ENCODE measurements around the gene TBXT.
"Not testable (repeated sequence)": the region's sequence is repeated elsewhere in the genome, so short reads cannot be mapped to it uniquely, and the experiment has no call there.

Gene TBXT, protein sequence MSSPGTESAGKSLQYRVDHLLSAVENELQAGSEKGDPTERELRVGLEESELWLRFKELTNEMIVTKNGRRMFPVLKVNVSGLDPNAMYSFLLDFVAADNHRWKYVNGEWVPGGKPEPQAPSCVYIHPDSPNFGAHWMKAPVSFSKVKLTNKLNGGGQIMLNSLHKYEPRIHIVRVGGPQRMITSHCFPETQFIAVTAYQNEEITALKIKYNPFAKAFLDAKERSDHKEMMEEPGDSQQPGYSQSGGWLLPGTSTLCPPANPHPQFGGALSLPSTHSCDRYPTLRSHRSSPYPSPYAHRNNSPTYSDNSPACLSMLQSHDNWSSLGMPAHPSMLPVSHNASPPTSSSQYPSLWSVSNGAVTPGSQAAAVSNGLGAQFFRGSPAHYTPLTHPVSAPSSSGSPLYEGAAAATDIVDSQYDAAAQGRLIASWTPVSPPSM

DNA sequence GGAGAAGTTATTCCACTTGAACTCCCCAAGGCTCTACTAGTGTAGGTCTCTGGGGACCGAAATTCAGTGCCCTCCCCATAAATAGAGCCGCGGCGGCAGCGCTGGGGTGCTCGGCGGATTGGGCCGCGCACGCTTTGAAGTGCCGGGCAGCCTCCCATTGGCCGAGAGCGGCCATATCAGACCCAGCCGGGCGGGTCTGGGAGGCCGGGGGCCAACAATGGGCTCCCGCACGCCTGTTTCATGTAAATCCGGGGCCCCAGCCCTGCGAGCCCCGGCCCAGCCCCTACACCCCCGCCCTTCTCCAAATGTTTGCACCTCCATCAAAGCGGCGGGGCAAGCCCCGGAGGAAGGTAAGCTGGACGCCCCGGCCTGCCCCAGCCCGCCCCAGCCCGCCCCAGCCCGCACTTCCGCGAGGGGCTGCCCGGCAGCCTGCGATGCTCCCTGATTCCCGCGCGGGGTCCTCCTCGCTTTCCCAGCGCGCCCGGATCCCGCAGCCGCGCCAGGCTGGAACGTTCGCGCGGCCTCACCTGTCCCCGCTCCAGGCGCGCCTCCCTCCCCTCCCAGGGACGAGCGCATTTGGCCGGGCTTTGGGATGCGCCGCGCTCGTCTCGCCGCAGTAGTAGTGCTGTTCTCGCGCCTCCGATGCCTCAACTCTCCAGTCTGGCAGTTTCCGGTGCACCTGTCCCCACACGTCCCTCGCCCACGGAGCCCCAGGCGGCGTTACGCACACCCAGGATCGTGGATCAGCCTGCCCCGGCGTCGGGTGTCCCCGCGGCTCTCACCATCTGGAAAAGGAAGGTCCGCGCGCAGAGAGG is at the start of gene TBXT:
TSS of gene TBXT (minus strand) at position 51 of the 815 bp plus-strand sequence. CDS start 260 bp downstream, outside the sequence.
- DNase-seq = no peak

DNA sequence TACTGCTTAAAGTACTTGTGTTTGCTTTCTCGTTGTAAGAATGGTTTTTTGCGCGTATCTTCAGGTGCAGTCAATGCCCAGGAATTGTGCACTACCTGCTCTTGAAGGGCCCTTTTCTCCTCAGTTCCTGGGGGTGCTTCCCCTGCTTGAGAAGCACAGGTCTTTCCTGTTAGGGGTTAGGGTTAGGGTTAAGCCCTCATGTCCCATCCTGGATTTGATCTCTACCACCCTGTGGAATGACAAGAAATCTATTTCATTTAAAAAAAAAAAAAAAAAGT is 39.6 kb upstream of the TBXT start:
- no peak for DNase-seq

DNA sequence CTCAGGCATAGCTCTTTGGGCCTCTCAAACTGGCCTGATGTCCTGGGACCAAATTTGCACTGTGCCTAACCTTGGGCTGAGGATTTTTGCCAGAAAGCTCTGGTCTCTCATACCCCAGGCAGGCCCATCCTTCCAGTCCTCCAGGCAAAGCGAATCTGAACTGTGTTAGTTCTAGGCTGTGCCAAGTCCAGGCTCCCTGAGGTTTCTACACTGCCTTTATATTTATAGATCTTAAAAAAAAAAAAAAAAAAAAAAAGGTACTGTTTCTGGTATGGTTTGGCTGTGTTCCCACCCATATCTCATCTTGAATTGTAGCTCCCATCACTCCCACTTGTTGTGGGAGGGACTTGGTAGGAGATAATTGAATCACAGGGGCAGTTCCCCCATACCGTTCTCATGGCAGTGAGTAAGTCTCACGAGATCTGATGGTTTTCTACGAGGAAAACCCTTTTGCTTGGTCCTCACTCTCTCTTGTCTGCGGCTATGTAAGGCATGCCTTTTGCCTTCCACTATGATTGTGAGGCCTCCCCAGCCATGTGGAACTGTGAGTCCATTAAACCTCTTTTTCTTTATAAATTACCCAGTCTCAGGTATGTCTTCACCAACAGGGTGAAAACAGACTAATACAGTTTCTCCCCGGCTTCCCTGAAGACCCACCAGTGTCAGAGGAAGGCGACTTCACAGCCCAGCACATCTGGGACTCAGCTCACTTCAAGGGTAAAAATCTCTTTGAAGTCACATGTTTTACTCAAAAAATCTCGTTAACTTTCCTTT is 39.0 kb upstream of the TBXT start:
- no peak for DNase-seq

DNA sequence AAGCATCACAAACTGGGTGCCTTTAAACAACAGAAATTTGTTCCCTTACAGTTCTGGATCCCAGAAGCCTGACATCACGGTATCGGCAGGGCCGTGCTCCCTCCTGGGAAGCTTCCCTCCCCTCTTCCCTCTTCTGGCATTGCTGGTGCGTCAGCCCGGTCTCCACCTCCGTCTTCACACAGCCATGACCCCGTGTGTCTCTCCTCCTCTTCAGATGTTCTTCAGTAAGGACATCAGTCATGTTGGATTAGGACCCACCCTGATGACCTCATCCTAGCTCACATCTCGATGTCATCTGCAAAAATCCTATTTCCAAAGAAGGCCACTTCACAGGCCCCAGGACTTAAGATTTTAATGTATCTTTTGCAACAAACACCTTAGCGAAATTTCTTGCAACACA is 38.4 kb upstream of the TBXT start:
- DNase-seq = no peak

DNA sequence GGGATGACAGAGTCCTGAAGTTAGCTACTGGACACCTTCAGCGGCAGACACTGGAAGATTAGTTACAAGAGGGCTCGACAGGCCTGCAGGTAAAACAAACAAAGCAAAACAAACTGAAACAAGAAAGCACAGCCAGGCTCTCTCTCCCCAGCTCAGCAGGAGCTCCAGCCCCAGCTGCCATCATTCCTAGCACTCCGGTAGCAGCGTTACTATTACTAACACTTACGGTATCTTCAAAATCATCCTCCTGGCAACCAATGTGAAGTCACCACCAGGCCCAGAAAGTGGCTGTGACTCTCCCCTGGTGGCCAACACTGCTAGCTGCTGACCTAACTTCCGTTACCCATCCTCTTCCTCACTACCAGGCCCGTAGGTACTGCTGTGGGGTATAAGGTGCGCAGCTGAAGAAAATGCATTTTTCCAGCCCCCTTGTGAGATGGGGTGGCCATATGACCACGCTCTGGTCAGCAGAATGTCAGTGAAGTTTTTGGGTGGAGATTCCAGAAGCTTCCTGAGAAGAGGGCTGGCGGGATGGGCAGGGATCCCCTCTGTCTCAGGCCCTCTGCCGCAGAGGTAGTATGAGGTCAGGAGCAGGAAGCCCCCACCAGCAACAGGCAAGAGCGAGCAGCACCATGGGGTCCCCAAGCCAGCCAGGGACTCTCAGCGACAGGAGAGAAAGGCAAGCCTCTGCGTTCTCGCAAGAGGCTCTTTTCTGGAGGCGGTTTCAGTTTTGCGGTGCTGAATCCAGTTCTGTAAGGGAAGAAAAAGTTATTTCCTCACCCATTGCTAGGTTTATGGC is 37.4 kb upstream of the TBXT start:
- no peak for DNase-seq

DNA sequence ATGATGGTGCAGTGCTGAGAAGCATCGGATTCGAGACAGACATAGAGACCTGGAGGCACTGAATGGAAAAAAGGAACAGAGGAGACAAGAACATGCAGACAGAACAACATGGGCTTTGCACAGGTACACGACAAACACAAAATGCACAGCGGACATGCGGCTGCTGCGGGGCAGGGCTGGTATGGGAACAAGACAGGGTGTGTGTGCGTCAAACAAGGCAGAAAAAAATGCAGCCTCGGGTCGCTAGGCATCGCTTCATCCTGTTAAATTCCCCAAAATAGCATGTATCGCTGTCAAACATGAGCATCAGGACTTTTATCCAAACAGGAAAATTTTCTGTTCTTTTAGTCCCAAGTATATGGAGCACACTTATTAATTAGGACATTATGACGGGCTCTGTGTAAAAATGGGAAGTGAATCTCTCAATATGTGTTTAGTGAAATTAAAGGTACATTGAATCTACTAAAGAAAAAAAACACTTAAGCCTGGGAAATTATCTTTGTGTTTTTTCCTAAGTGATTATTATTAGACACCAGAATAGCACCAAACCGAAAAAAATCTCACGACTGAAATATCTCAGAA is 36.1 kb upstream of the TBXT start:
- no peak for DNase-seq

DNA sequence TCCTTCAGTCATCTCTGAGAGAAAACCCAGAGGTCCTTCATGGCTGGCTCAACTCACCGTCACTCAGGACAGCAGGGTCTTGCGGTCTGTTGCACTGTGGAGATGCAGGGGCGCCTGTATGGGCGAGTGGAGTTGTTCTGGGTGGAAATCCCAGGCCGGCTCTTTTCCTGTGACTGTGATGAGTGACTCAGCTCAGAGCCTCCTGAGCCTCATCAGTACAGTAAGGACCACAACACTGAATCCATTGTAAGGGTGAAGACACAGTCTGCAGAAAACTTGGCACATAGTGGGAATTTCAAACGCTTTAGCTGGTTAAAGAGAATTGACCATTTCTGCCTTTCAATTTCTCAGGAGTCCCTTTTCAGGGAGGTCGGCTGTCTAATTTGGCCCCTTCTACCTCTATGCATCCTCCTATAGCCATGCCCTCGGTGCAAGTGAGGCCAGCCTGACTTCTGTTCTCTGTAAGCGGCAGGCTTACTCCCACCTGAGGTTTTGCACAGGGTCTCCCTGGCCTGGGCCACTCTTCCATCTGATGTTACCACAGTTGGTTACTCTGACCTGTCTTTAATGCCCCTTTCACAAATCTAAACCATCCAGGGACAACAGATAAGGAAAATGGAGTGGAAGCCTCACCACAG is 35.5 kb upstream of the TBXT start:
- no peak for DNase-seq

DNA sequence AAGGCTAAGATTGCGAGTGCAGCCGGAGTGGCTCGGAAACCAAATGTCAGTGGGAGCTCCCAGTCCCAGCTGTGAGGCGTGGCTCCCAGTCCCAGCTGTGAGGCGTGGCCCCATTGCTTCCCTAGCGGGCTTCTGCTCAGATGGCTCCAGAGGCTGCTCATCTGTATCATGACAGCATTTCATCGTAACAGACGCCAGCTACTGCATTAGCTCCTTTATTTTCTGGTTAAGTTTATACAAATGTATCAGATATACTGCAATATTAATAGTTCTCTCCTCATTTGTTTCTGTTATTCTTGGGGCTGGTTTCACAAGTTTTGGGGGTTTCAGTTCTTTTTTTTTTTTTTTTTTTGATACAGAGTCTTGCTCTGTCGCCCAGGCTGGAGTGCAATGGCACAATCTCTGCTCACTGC is 34.7 kb upstream of the TBXT start:
- no peak for DNase-seq

DNA sequence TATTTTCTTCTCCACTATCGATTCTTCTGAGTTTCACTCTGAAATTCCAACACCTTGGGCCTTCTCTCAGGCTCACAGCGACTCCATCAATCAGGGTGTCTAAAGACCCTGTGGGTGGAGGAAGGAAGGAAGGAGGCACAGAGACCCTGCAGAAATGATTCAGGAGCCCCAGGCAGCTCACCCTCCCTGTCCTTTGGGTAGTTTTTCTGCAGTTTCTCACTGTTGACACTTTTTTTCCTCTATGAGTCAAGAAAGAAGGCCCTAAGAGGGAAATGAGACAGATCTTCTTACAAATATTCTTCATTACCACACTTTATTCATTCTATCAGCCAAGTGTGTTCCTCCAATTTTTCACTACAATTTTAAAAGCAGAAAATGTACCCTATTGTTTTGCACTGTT is 34.2 kb upstream of the TBXT start:
- no peak for DNase-seq

DNA sequence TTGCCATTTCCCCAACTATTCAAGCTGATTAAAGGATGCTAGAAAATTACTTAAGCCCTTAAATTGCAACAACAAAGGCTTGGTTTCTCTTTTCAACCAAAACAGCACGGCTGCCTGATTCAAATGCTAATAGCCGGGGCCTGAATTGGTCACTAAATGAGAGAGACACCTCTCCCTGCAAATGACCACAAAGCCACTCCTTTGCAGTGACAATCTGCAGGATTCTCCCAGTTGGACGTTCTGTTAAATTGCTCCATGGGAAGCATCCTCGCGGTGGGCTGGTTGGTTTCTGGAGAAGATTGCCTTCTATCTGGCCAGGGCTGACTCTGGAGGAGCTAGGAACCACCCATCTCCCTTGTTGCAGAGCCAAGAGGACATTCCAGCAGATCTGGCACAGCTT is 29.7 kb upstream of the TBXT start:
- no peak for DNase-seq

DNA sequence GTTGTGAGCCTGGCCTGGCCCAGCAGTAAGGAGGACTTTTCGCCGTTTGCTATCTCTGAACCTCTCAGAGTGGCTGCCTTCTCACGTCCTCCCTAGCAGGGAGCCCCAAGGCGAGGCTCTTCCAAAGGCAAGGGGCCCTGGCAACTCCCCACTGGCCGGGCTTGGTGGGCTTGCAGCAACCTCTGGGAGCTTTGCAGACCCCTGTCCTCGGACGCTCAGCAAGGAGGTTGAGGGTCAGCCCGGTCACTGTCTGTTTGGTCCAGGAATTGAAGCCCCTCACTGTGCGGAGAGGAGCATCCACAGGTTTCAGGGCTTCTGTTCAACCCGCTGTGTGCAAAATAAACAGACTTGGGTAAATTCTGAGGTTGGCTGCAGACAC is 28.2 kb upstream of the TBXT start:
- DNase-seq = no peak

DNA sequence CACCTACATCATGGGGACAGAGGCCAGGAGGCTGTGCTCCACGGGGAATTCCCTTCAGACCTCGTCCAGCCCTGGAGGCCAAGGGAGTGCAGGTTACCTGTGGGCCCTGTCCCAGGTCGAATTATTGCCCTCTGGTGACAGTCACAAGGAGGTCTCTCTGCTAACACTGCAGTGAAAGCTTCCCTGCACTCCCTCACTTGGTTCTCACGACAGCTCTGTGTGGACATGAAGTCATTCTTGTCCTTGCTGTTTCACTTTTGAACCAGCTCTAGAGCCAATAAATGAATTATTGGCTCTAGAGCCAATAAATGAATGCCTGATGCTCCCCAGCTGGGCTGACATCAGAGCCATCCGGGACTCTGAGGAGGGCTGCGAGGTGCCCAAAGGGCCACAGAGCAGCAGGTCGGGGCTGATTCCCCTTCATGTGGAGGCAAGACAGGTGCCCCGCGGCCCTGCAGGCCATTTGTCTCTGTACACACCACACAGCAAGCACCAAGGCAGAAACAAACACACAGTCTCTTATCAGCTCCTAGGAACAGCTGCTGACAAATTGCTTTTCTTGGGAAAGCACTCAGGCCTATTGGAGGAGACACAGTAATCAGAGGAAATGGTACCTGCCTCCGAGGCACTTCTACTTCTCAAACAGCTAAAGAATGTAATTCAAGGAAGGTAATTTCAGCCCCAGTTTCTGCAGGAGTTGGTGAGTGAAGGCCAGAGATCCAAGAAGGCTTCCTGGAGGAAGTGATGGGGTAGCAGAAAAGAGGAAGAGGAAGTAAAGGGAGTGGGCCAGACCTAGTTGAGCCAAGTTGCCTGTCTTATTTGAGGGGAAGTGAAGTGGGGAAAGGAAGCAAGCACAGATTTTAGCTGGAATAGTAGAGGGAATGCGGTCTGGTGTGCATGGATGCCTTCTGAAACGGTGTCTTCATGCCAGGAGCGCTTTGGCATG is 27.5 kb upstream of the TBXT start:
- DNase-seq = no peak

DNA sequence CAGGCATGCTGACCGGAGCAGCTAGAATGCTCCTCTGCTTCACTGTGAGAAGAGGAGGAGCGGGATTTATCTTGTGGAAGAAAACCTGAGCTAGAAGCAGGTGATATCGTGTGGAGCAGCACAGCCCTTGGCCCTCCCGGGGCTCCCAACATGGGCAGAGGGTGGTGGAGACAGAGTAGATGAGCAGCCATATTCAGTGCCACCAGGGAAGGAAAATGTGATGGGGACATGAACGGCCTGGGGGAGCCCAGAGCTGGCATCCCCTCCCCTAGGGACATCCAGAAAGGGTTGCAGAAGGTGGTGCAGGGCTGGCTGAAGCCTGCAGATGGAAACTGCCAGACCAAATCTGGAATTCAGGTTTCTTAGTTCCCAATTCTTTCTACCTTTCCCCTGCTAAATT is 24.9 kb upstream of the TBXT start:
- no peak for DNase-seq

DNA sequence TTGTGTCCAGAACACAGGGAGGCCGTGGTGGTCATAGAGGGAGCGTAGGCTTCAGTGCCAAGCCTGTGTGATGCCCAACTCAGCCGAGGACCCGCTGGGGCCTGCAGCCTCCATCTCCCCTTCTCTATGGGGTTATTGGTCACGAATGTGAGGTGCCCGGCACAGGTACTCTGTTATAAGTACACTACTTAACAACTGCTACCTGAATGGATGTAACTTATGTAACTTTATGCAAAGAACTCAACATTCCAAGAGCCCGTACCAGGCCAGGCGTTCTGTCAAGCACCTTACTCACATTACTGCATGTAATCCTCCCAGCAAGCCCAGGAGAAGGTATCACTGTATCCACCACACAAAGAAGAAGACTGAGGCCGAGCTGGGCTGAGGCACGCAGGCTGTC is 24.5 kb upstream of the TBXT start:
- DNase-seq = no peak

DNA sequence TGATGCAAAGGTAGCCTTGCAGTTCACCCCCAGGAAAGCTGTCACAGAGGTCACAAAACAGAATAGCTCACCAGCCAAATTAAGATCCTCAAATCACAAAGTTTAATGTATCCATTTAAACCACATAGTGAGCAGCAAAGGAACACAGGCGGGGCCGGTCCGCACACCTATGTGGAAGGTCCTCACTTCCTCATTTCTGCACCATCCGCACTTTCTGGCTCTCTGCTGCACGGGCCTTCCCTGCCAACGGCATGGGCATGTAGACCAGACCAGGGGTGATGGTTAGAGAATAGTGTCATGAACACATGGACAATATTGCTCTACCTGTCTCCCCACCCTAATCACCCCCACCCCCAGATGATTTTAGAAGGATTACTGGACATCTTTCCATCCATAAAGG is 12.1 kb upstream of the TBXT start:
- no peak for DNase-seq

DNA sequence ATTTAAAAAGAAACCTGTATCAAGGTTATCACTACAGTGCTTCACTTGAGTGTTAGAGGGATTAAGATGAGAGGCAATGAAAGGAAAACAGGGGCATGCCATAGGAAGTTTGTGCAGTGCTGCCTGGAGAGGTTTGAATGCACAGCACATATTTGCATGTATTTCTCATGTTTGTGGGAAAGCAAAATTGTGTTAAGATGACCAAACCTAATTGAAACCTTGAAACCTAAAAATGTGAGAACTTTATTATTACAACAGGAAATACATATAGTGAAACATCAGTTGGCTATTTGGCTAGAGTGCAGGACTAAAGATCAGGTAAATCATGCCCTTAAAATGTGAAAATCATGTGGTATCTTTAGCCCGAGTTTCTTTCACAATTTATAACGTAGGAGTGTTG is 8.5 kb upstream of the TBXT start:
- no peak for DNase-seq

DNA sequence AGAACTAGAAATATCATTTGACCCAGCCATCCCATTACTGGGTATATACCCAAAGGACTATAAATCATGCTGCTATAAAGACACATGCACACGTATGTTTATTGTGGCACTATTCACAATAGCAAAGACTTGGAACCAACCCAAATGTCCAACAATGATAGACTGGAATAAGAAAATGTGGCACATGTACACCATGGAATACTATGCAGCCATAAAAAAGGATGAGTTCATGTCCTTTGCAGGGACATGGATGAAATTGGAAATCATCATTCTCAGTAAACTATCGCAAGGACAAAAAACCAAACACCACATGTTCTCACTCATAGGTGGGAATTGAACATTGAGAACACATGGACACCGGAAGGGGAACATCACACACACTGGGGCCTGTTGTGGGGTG is 7.4 kb upstream of the TBXT start:
- not testable (repeated sequence) for DNase-seq

DNA sequence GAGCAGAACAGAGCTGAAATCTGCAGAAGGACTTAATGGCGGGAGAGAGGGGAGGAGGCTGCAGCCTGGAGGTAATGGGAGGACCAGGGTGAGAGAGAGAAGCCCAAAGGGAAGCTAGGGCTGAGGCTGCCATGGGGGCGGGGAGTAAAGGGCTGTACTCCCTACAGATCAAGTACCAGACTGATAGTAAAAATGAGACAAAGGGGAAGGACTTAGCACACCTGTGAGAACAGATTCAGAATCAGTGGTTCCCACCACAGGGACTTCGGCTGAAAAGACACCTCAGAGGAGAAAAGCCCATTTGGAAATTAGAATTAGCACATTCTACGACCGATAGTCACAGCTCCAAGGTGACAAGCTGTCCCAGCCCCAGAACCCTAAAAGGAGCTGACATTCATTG is 6.4 kb upstream of the TBXT start:
- no peak for DNase-seq

DNA sequence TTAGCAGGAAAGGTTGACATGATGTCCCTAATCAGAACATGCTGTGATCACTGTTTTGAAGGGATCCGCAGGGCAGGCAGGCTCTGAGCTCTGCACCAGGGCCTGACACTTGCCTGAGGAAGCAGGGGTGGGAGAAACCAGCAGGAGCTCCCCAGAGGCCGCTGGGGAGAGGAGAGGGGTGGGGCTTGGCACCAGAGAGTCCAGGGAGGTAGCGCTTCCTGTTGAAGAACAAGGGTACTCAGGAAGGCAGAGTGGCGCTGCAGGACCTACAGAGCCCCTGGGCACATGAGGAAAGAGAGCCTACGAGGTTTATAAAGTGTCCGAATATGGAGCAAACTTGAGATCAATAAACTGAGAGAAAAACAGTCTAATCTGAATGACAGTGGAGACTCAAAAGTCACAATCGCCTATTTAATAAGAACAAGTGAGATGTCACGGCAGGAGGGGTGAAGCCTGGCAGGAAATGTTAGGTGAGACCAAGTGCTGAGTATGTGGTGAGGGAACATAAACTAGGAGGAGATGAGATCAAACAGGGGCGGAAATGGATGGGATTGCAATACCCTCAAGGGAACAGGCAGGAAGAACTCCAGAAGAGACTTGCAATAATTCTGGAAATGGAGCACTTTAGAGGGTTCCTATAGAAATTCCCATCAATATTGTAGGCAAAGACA is 5.8 kb upstream of the TBXT start:
- DNase-seq = no peak

DNA sequence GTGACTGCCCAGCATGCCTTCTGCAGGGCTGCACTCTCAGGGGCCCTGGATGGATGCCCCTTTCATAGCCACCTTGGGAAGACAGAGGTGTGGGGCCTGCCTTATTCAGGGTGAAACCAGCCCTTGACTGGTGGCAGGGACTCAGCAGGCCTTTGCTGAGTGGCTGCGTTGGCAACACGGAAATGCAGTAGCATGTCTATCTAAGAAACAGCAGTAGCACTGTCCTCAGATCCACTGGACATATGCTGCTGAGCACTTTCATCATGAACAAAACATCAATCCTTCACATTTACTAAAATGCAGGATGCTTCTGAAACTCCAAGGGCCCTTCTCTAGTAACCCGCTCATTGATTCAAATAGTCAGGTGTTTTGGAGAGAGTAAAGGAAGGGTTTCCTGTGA is 4.9 kb upstream of the TBXT start:
- no peak for DNase-seq

Measured in fibroblast of skin of right quadriceps (primary cell).